NCI-H446 treated with DMSO at 0.1 percent for 48 hours (cell line): ENCODE results near the gene ERCC1.
A peak's percentile ranks its signal among the peaks of the same experiment; 100 is the strongest.

Source experiments
- DNase-seq: peaks from one replicate; lab custom pipeline; 2025; lab: John Stamatoyannopoulos, UW

ERCC1 gene

GRCh38 chr19:45405435-45406225, 18.1 kb downstream of the ERCC1 start:
- peak; percentile 81 for DNase-seq

- DNase-seq: peak; percentile 67
Measured at GRCh38 chr19:45404557-45405434, 18.9 kb downstream of the ERCC1 start, which contains the start of gene PPP1R13L. Gene PPP1R13L (minus strand): TSS chr19:45405069. CDS start chr19:45398318, 6,751 bp downstream.

GRCh38 chr19:45403781-45404556, 19.7 kb downstream of the ERCC1 start:
- no peak for DNase-seq

- DNase-seq: no peak
Measured at GRCh38 chr19:45403272-45403671, 20.4 kb downstream of the ERCC1 start.

- DNase-seq: no peak
Measured at GRCh38 chr19:45402298-45403061, 21.2 kb downstream of the ERCC1 start.

- no peak for DNase-seq
Measured at GRCh38 chr19:45401815-45402214, 21.9 kb downstream of the ERCC1 start.

- DNase-seq: no peak
Measured at GRCh38 chr19:45400192-45400591, 23.5 kb downstream of the ERCC1 start.

- DNase-seq: no peak
Measured at GRCh38 chr19:45395821-45396617, 27.7 kb downstream of the ERCC1 start.

- no peak for DNase-seq
Measured at GRCh38 chr19:45391871-45392665, 31.6 kb downstream of the ERCC1 start.

- no peak for DNase-seq
Measured at GRCh38 chr19:45391346-45391745, 32.4 kb downstream of the ERCC1 start.

GRCh38 chr19:45385392-45386221, 38.1 kb downstream of the ERCC1 start:
- no peak for DNase-seq

GRCh38 chr19:45382426-45382825, 41.3 kb downstream of the ERCC1 start:
- DNase-seq: no peak

GRCh38 chr19:45380107-45380506, 43.6 kb downstream of the ERCC1 start:
- DNase-seq: no peak

- peak; percentile 34 for DNase-seq
Measured at GRCh38 chr19:45376045-45376724, 47.5 kb downstream of the ERCC1 start.

GRCh38 chr19:45370410-45371204, 53.1 kb downstream of the ERCC1 start, which contains the start of gene ERCC2:
Gene ERCC2 (minus strand): TSS chr19:45370573. CDS start chr19:45370540, 33 bp downstream.
- peak; percentile 98 for DNase-seq

GRCh38 chr19:45368737-45369340, 54.9 kb downstream of the ERCC1 start:
- DNase-seq: no peak

- no peak for DNase-seq
Measured at GRCh38 chr19:45368127-45368526, 55.6 kb downstream of the ERCC1 start.
